H9 (cell line): ENCODE results near the gene CLSTN3. TPM values are rescaled to one million over a fixed set of nuclear protein-coding genes. Genes with fewer than 3 reads are reported as not detected.

Experiments
- DNase-seq: peaks from one replicate; pipeline ENCODE4 v3.0.0-alpha.2; 2017
- H2AFZ ChIP-seq: one replicate; pipeline ENCODE4 v1.6.1; 2013; ENCODE audit warnings: mild to moderate bottlenecking, low read length, control low read depth, moderate library complexity
- H2AK5ac ChIP-seq: 2 replicates; pipeline ENCODE4 v1.6.1; 2013; ENCODE audit warnings: low read length, control low read depth, mixed read lengths; ENCODE audit not compliant: insufficient read length
- H2BK120ac ChIP-seq: one replicate; pipeline ENCODE4 v1.6.1; 2013; ENCODE audit warnings: low read depth, mild to moderate bottlenecking, low read length, control low read depth, inconsistent platforms; ENCODE audit not compliant: poor library complexity, severe bottlenecking
- H2BK12ac ChIP-seq: 2 replicates; pipeline ENCODE4 v1.6.1; 2013; ENCODE audit warnings: low read length, control low read depth, mixed read lengths, low read depth; ENCODE audit not compliant: insufficient read length
- H2BK15ac ChIP-seq: 2 replicates; pipeline ENCODE4 v1.6.1; 2013; ENCODE audit warnings: low read depth, low read length, control low read depth
- H2BK20ac ChIP-seq: one replicate; pipeline ENCODE4 v1.6.1; 2013; ENCODE audit warnings: low read depth, mild to moderate bottlenecking, low read length, control low read depth, inconsistent platforms; ENCODE audit not compliant: poor library complexity, severe bottlenecking
- H2BK5ac ChIP-seq: 2 replicates; pipeline ENCODE4 v1.6.1; 2013; ENCODE audit warnings: low read length, control low read depth, mixed read lengths; ENCODE audit not compliant: insufficient read length
- H3K14ac ChIP-seq: 2 replicates; pipeline ENCODE4 v1.6.1; 2013; ENCODE audit warnings: low read length, control low read depth; ENCODE audit not compliant: insufficient read depth
- H3K18ac ChIP-seq: 2 replicates; pipeline ENCODE4 v1.6.1; 2013; ENCODE audit warnings: low read depth, mild to moderate bottlenecking, mixed read lengths, low read length, control low read depth; ENCODE audit not compliant: insufficient read length
- H3K23ac ChIP-seq: 2 replicates; pipeline ENCODE4 v1.6.1; 2013; ENCODE audit warnings: low read length, control low read depth, mixed read lengths, low read depth; ENCODE audit not compliant: insufficient read length
- H3K23me2 ChIP-seq: 2 replicates; pipeline ENCODE4 v1.6.1; 2013; ENCODE audit warnings: low read depth, mild to moderate bottlenecking, mixed read lengths, low read length, control low read depth; ENCODE audit not compliant: insufficient read length, poor library complexity, severe bottlenecking
- H3K27ac ChIP-seq: 2 replicates; pipeline ENCODE4 v1.5.1; 2013; ENCODE audit warnings: low read length, control low read depth, mixed read lengths, low read depth; ENCODE audit not compliant: insufficient read length
- H3K27me3 ChIP-seq: 2 replicates; pipeline ENCODE4 v1.6.1; 2013; ENCODE audit warnings: low read length, control low read depth, inconsistent platforms; ENCODE audit not compliant: insufficient read depth
- H3K4ac ChIP-seq: 2 replicates; pipeline ENCODE4 v1.6.1; 2013; ENCODE audit warnings: low read depth, mild to moderate bottlenecking, control low read depth, inconsistent platforms, low read length, moderate library complexity
- H3K4me1 ChIP-seq: 2 replicates; pipeline ENCODE4 v1.6.1; 2013; ENCODE audit warnings: low read length, control low read depth, inconsistent platforms; ENCODE audit not compliant: insufficient read depth
- H3K4me2 ChIP-seq: 2 replicates; pipeline ENCODE4 v1.6.1; 2013; ENCODE audit warnings: low read length, control low read depth, mixed read lengths; ENCODE audit not compliant: insufficient read length, insufficient read depth
- H3K56ac ChIP-seq: 2 replicates; pipeline ENCODE4 v1.6.1; 2013; ENCODE audit warnings: low read depth, mild to moderate bottlenecking, mixed read lengths, low read length, control low read depth; ENCODE audit not compliant: insufficient read length
- H3K79me1 ChIP-seq: 2 replicates; pipeline ENCODE4 v1.6.1; 2013; ENCODE audit warnings: low read depth, mild to moderate bottlenecking, moderate library complexity, low read length, control low read depth, inconsistent platforms; ENCODE audit not compliant: insufficient read depth, poor library complexity, severe bottlenecking
- H3K79me2 ChIP-seq: 2 replicates; pipeline ENCODE4 v1.6.1; 2013; ENCODE audit warnings: low read length, control low read depth, inconsistent platforms; ENCODE audit not compliant: insufficient read depth
- H3K9ac ChIP-seq: 2 replicates; pipeline ENCODE4 v1.6.1; 2013; ENCODE audit warnings: low read length, control low read depth, mixed read lengths; ENCODE audit not compliant: insufficient read length; ENCODE audit errors: extremely low read depth
- H3K9me3 ChIP-seq: one replicate; pipeline ENCODE4 v1.6.1; 2013; ENCODE audit warnings: low read depth, low read length, inconsistent platforms; ENCODE audit not compliant: control insufficient read depth
- H3T11ph ChIP-seq: one replicate; pipeline ENCODE4 v1.6.1; 2013; ENCODE audit warnings: mild to moderate bottlenecking, low read length, control low read depth, inconsistent platforms
- H4K20me1 ChIP-seq: one replicate; pipeline ENCODE4 v1.6.1; 2013; ENCODE audit not compliant: control insufficient read depth, insufficient read length, insufficient read depth
- H4K5ac ChIP-seq: 2 replicates; pipeline ENCODE4 v1.6.1; 2013; ENCODE audit warnings: low read depth, mild to moderate bottlenecking, mixed read lengths, low read length, control low read depth; ENCODE audit not compliant: insufficient read length
- H4K8ac ChIP-seq: replicated peaks from 2 replicates; pipeline ENCODE4 v1.6.1; 2013; ENCODE audit warnings: low read length, control low read depth, mixed read lengths, low read depth; ENCODE audit not compliant: insufficient read length
- H4K91ac ChIP-seq: 2 replicates; pipeline ENCODE4 v1.6.1; 2013; ENCODE audit warnings: low read depth, mild to moderate bottlenecking, moderate library complexity, mixed read lengths, low read length, control low read depth; ENCODE audit not compliant: insufficient read length
- H3K27ac Mint-ChIP-seq, 3 experiments: 2 replicates in 2 of 3; 3 replicates in 1 of 3; pipeline ENCODE4 v1.8.0; 2020 to 2021; ENCODE audit warnings: mixed read lengths in 3 of 3, mild to moderate bottlenecking in 1 of 3, moderate library complexity in 1 of 3
- H3K27me3 Mint-ChIP-seq: 2 replicates; pipeline ENCODE4 v1.8.0; 2021; ENCODE audit warnings: low read depth, mild to moderate bottlenecking, moderate library complexity, mixed read lengths
- H3K36me3 Mint-ChIP-seq, 3 experiments: 2 replicates in 2 of 3; 3 replicates in 1 of 3; pipeline ENCODE4 v1.8.0; 2020 to 2021; ENCODE audit warnings: low read depth in 3 of 3, mixed read lengths in 3 of 3; ENCODE audit not compliant: insufficient read depth in 1 of 3
- H3K4me1 Mint-ChIP-seq, 2 experiments: 2 replicates each; pipeline ENCODE4 v1.8.0; 2020; ENCODE audit warnings: mixed read lengths in 2 of 2
- H3K4me3 Mint-ChIP-seq, 2 experiments: 2 replicates in 1 of 2; 3 replicates in 1 of 2; pipeline ENCODE4 v1.8.0; 2020 to 2021; ENCODE audit warnings: mild to moderate bottlenecking in 2 of 2, mixed read lengths in 2 of 2, moderate library complexity in 1 of 2
- H3K9me3 Mint-ChIP-seq, 2 experiments: 2 replicates in 1 of 2; 3 replicates in 1 of 2; pipeline ENCODE4 v1.8.0; 2020; ENCODE audit warnings: mild to moderate bottlenecking in 2 of 2, mixed read lengths in 2 of 2, moderate library complexity in 1 of 2
- WGBS: extraction: QIAGEN DNeasy Blood & Tissue Kit; methylation state at CpG from one replicate; pipeline ENCODE4 v1.1.7; 2013; ENCODE audit warnings: missing lambda C conversion rate, low lambda C conversion rate, mixed read lengths; ENCODE audit not compliant: insufficient read length; ENCODE audit errors: extremely low coverage; 5-methylcytosine and 5-hydroxymethylcytosine counted together
- total RNA-seq: library from RNA; stranded (reverse); gene quantifications from 2 replicates; pipeline ENCODE4 v1.2.1, GENCODE V29; 2021
- TF ChIP-seq, protein P1 (sequence below): fragments of 200-600 bp; sonication (generic); conservative IDR thresholded peaks from 3 replicates; pipeline ENCODE4 v1.8.0; 2021; ENCODE audit warnings: antibody characterized with exemption, mild to moderate bottlenecking

Gene CLSTN3
- total RNA-seq, 1 experiment from 2014 or later: 26.2 TPM

DNA sequence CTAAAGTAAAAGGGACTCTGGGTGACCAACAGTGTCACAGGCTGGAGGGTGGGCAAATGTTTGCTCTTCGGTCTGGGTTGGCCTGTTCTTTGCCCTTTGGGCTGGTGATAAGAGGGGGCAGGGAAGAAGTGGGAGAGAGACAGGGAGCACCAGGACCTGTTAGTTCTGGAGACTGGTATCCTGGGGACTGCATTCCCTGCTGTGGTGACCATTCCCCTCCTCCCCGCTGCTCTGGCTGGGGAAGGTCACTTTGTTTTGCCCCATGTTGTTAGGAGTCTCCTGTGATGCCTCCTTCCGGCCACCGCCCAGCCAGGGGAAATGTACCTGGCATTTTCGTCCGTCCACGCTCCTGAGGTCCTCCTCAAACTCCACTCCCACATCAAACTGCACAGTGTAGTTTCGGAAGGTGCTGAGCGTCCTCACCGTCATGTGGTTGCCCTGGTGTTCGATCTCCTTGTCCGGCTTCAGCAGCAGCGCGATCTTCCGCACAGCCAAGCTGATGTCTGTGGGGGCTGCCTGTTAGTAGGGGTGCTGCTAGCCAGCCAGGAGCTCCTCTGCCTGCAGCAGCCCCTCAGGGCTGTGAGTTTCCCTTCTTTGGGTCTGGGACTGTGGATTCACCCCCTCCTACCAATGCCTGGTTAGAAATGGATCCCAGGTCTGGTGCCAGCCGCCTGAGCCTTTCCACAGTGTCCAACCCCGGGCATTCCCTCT lies 2.1 kb upstream of the CLSTN3 start:
- peaks cover 17% of the 10 kb centered on the region for H3K23me2 ChIP-seq
- H3K56ac ChIP-seq: no peak overlapping the region
- H2AK5ac ChIP-seq: no peak overlapping the region
- H2BK120ac ChIP-seq: no peak overlapping the region
- H2AFZ ChIP-seq: no peak overlapping the region
- H3K18ac ChIP-seq: no peak overlapping the region
- H3K9me3 Mint-ChIP-seq: no peaks in the 10 kb centered on the region; a peak in 2 of 5 replicates
- H3K79me2 ChIP-seq: no peaks in the 10 kb centered on the region
- no peak overlapping the region for H2BK20ac ChIP-seq
- H3T11ph ChIP-seq: no peak overlapping the region
- no peak overlapping the region for H3K14ac ChIP-seq
- H3K4me2 ChIP-seq: no peak overlapping the region
- no peak overlapping the region for H4K5ac ChIP-seq
- no peak overlapping the region for H2BK12ac ChIP-seq
- H3K4me1 ChIP-seq: peaks cover 12% of the 10 kb centered on the region; the same call in 1 of the 2 replicates
- H3K4me3 Mint-ChIP-seq: peak overlapping the region; percentile 85 to 86; a peak in 4 of 5 replicates
- H4K91ac ChIP-seq: no peak overlapping the region
- H2BK15ac ChIP-seq: no peak overlapping the region
- H3K36me3 Mint-ChIP-seq: peaks cover 0 to under 1% (median 0%) of the 10 kb centered on the region in 3 experiments; a peak in 3 of 7 replicates
- H2BK5ac ChIP-seq: no peak overlapping the region
- no peak overlapping the region for H4K8ac ChIP-seq
- no CpG with 5 or more reads among the region's 17 CpGs for whole genome bisulfite sequencing
- no peak overlapping the region for H3K27ac ChIP-seq
- H3K4me1 Mint-ChIP-seq: peaks cover 33 to 50% of the 10 kb centered on the region in 2 experiments
- TF ChIP-seq, protein P1, sequence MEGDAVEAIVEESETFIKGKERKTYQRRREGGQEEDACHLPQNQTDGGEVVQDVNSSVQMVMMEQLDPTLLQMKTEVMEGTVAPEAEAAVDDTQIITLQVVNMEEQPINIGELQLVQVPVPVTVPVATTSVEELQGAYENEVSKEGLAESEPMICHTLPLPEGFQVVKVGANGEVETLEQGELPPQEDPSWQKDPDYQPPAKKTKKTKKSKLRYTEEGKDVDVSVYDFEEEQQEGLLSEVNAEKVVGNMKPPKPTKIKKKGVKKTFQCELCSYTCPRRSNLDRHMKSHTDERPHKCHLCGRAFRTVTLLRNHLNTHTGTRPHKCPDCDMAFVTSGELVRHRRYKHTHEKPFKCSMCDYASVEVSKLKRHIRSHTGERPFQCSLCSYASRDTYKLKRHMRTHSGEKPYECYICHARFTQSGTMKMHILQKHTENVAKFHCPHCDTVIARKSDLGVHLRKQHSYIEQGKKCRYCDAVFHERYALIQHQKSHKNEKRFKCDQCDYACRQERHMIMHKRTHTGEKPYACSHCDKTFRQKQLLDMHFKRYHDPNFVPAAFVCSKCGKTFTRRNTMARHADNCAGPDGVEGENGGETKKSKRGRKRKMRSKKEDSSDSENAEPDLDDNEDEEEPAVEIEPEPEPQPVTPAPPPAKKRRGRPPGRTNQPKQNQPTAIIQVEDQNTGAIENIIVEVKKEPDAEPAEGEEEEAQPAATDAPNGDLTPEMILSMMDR: no peak
- no peaks in the 10 kb centered on the region for H3K79me1 ChIP-seq
- no peak overlapping the region for H3K27ac Mint-ChIP-seq
- no peak overlapping the region for H3K9ac ChIP-seq
- H3K9me3 ChIP-seq: no peaks in the 10 kb centered on the region
- no peaks in the 10 kb centered on the region; the same call in 1 of the 2 replicates for H3K27me3 ChIP-seq
- H3K4ac ChIP-seq: no peak overlapping the region
- no peak overlapping the region for H3K23ac ChIP-seq
- H3K27me3 Mint-ChIP-seq: peaks cover 9% of the 10 kb centered on the region
- DNase-seq: no peak
- H4K20me1 ChIP-seq: peaks cover 2% of the 10 kb centered on the region
